ENCODE measurements around the gene KANSL3.
"Not testable (repeated sequence)": the region's sequence is repeated elsewhere in the genome, so short reads cannot be mapped to it uniquely, and the experiment has no call there.

KANSL3 gene

GRCh38 chr2:96557421-96557820, 80.7 kb downstream of the KANSL3 start:
- not testable (repeated sequence) for DNase-seq (ENCODE audit: low read depth)

- peak; percentile 31 for DNase-seq (ENCODE audit: low read depth)
These were observed 81.4 kb downstream of the KANSL3 start for GRCh38 chr2:96556441-96557330.

GRCh38 chr2:96555146-96555610, 82.9 kb downstream of the KANSL3 start:
- no peak for DNase-seq (ENCODE audit: low read depth)

- peak; percentile 48 for DNase-seq (ENCODE audit: low read depth)
These were observed 83.6 kb downstream of the KANSL3 start for GRCh38 chr2:96554293-96555145.

GRCh38 chr2:96553957-96554292, 84.2 kb downstream of the KANSL3 start:
- not testable (repeated sequence) for DNase-seq (ENCODE audit: low read depth)

GRCh38 chr2:96553176-96553956, 84.7 kb downstream of the KANSL3 start:
- no peak for DNase-seq (ENCODE audit: low read depth)

- no peak for DNase-seq (ENCODE audit: low read depth)
These were observed 85.6 kb downstream of the KANSL3 start for GRCh38 chr2:96552315-96553175.

- DNase-seq (ENCODE audit: low read depth), result no peak
These were observed 86.4 kb downstream of the KANSL3 start for GRCh38 chr2:96551605-96552314.

GRCh38 chr2:96550787-96551604, 87.1 kb downstream of the KANSL3 start:
- DNase-seq (ENCODE audit: low read depth), result no peak

GRCh38 chr2:96549967-96550786, 87.9 kb downstream of the KANSL3 start:
- DNase-seq (ENCODE audit: low read depth), result no peak

GRCh38 chr2:96549466-96549785, 88.7 kb downstream of the KANSL3 start:
- no peak for DNase-seq (ENCODE audit: low read depth)

- no peak for DNase-seq (ENCODE audit: low read depth)
These were observed 89.3 kb downstream of the KANSL3 start for GRCh38 chr2:96548558-96549465.

GRCh38 chr2:96547731-96548171, 90.4 kb downstream of the KANSL3 start:
- no peak for DNase-seq (ENCODE audit: low read depth)

- no peak for DNase-seq (ENCODE audit: low read depth)
These were observed 90.9 kb downstream of the KANSL3 start for GRCh38 chr2:96547203-96547641.

- no peak for DNase-seq (ENCODE audit: low read depth)
These were observed 91.3 kb downstream of the KANSL3 start for GRCh38 chr2:96546797-96547196.

- no peak for DNase-seq (ENCODE audit: low read depth)
These were observed 91.8 kb downstream of the KANSL3 start for GRCh38 chr2:96546321-96546720.
